Testis (tissue), 3 donors: Measurements from ENCODE around the gene PAMR1. TPM values are rescaled to one million over a fixed set of nuclear protein-coding genes. Genes with fewer than 3 reads are reported as not detected.

Source experiments
- DNase-seq: peaks from one replicate; pipeline ENCODE4 v3.0.0-alpha.2; 2019
- H3K27ac ChIP-seq, 2 donors: fragments of 200-600 bp; sonication (generic); one replicate each; pipeline ENCODE4 v1.5.1; 2019
- H3K27me3 ChIP-seq: fragments of 200-600 bp; sonication (generic); one replicate; pipeline ENCODE4 v1.5.1; 2019
- H3K36me3 ChIP-seq: fragments of 200-600 bp; sonication (generic); one replicate; pipeline ENCODE4 v1.5.1; 2017; ENCODE audit warnings: low read depth; ENCODE audit errors: missing control alignments
- H3K4me1 ChIP-seq: fragments of 200-600 bp; sonication (generic); one replicate; pipeline ENCODE4 v1.5.1; 2019
- H3K4me3 ChIP-seq, 2 donors: fragments of 200-600 bp; sonication (generic); one replicate each; pipeline ENCODE4 v1.5.1; 2017 to 2019
- H3K9me3 ChIP-seq: fragments of 200-600 bp; sonication (generic); one replicate; pipeline ENCODE4 v1.5.1; 2017
- CTCF ChIP-seq, 3 experiments: fragments of 450-650 bp in 2 of 3; fragments of 200-600 bp in 1 of 3; sonication (generic) in 1 of 3; IDR thresholded peaks; one replicate each; pipeline ENCODE4 v1.5.1; 2016 to 2019; ENCODE audit warnings: antibody characterized with exemption in 3 of 3, mild to moderate bottlenecking in 2 of 3, moderate library complexity in 1 of 3
- POLR2A ChIP-seq: fragments of 450-650 bp; IDR thresholded peaks from one replicate; pipeline ENCODE4 v1.6.1; 2017; ENCODE audit warnings: antibody characterized with exemption, mild to moderate bottlenecking, moderate library complexity
- WGBS, 2 donors: methylation state at CpG; one replicate each; pipeline ENCODE4 v1.1.5; 2018; 5-methylcytosine and 5-hydroxymethylcytosine counted together
- intact Hi-C: fragments of 100-400 bp; cut with DNase I; formaldehyde crosslinking; loops from one replicate; pipeline ENCODE4 v1.15.1; 2023; ENCODE audit warnings: low total_unique reads
- polyA plus RNA-seq: library from polyadenylated mRNA; stranded (reverse); fragments of 350-450 nt; fragmentation: Illumina TruSeq; extraction: RNeasy Lipid Tissue Mini Kit (QIAGEN cat#74804); gene quantifications from one replicate; pipeline ENCODE4 v1.2.3, GENCODE V29; 2014; ENCODE audit warnings: low read depth, low replicate concordance; ENCODE audit not compliant: insufficient read depth
- total RNA-seq, 2 donors: library from RNA; depleted of rRNA; stranded (reverse); fragments of >200 nt; gene quantifications; one replicate each; pipeline ENCODE4 v1.2.3, GENCODE V29; 2016

PAMR1 gene
- total and polyA plus RNA-seq, 3 donors from 2014 or later: 0.55 to 13.2 (median 1.5) TPM

- whole genome bisulfite sequencing, 2 donors: 80 to 83% methylated on average over 1 of the region's 1 CpG
- Histone ChIP-seq H3K9me3 (no peaks in the 10 kb centered on the region), H3K36me3 (no peaks in the 10 kb centered on the region), H3K27ac (no peak overlapping the region), H3K27me3 (no peaks in the 10 kb centered on the region), H3K4me1 (no peaks in the 10 kb centered on the region), H3K4me3 (no peak overlapping the region)
- TF ChIP-seq POLR2A (no peak), CTCF (IDR thresholded peaks at IDR 0.05) (no peak)
- DNase-seq: no peak
- intact Hi-C loops: no loop called here
These were observed 65.9 kb downstream of the PAMR1 start for GRCh38 chr11:35459489-35459888.

GRCh38 chr11:35458846-35459245, 66.6 kb downstream of the PAMR1 start:
- 41 to 42% methylated on average over 3 of the region's 3 CpGs for WGBS, 2 donors
- Histone ChIP-seq H3K27me3 (no peaks in the 10 kb centered on the region), H3K9me3 (no peaks in the 10 kb centered on the region), H3K36me3 (no peaks in the 10 kb centered on the region), H3K4me3 (no peak overlapping the region), H3K4me1 (no peaks in the 10 kb centered on the region), H3K27ac (no peak overlapping the region)
- no peak for DNase-seq
- TF ChIP-seq CTCF (IDR thresholded peaks at IDR 0.05) (no peak), POLR2A (no peak)
- intact Hi-C loops: no loop called here

GRCh38 chr11:35454362-35454761, 71.1 kb downstream of the PAMR1 start:
- WGBS, 2 donors: 40 to 78% methylated on average over 1 of the region's 1 CpG
- Histone ChIP-seq H3K27ac (no peak overlapping the region), H3K4me3 (no peak overlapping the region), H3K27me3 (no peaks in the 10 kb centered on the region), H3K4me1 (no peaks in the 10 kb centered on the region), H3K9me3 (no peaks in the 10 kb centered on the region), H3K36me3 (no peaks in the 10 kb centered on the region)
- intact Hi-C loops: no loop called here
- TF ChIP-seq CTCF (IDR thresholded peaks at IDR 0.05): no peak
- TF ChIP-seq POLR2A: no peak
- no peak for DNase-seq

- no peaks in the 10 kb centered on the region for H3K36me3 ChIP-seq
- no peak overlapping the region for H3K4me3 ChIP-seq
- no peaks in the 10 kb centered on the region for H3K9me3 ChIP-seq
- intact Hi-C loops: no loop called here
- WGBS, 2 donors: 92 to 96% methylated on average over 2 of the region's 2 CpGs
- no peaks in the 10 kb centered on the region for H3K27me3 ChIP-seq
- no peaks in the 10 kb centered on the region for H3K4me1 ChIP-seq
- TF ChIP-seq CTCF (IDR thresholded peaks at IDR 0.05): no peak
- TF ChIP-seq POLR2A: no peak
- DNase-seq: no peak
- no peak overlapping the region for H3K27ac ChIP-seq
These were observed 88.7 kb downstream of the PAMR1 start for GRCh38 chr11:35436581-35437250.

- intact Hi-C loops: no loop called here
- no peaks in the 10 kb centered on the region for H3K27me3 ChIP-seq
- TF ChIP-seq CTCF (IDR thresholded peaks at IDR 0.05) (no peak), POLR2A (no peak)
- 75 to 83% methylated on average over 3 of the region's 3 CpGs for WGBS, 2 donors
- DNase-seq: no peak
- no peak overlapping the region for H3K4me3 ChIP-seq
- no peaks in the 10 kb centered on the region for H3K4me1 ChIP-seq
- H3K9me3 ChIP-seq: no peaks in the 10 kb centered on the region
- H3K36me3 ChIP-seq: no peaks in the 10 kb centered on the region
- H3K27ac ChIP-seq: no peak overlapping the region
These were observed 91.8 kb downstream of the PAMR1 start for GRCh38 chr11:35433588-35433987.
